ENCODE data around the gene ZBED4.

ZBED4 gene

GRCh38 chr22:49853981-49854831 lies 562 bp downstream of the ZBED4 start:
- DNase-seq: peak; percentile 13

- DNase-seq: no peak
Observed at GRCh38 chr22:49855251-49855911, 1.7 kb downstream of the ZBED4 start.

GRCh38 chr22:49856343-49856742 lies 2.7 kb downstream of the ZBED4 start:
- no peak for DNase-seq

GRCh38 chr22:49856766-49857618 lies 3.3 kb downstream of the ZBED4 start:
- DNase-seq: no peak

- no peak for DNase-seq
Observed at GRCh38 chr22:49858827-49859226, 5.2 kb downstream of the ZBED4 start.

GRCh38 chr22:49861642-49862495 lies 8.2 kb downstream of the ZBED4 start:
- no peak for DNase-seq

- no peak for DNase-seq
Observed at GRCh38 chr22:49862496-49862776, 8.8 kb downstream of the ZBED4 start.

- DNase-seq: no peak
Observed at GRCh38 chr22:49863931-49864330, 10.3 kb downstream of the ZBED4 start.

- no peak for DNase-seq
Observed at GRCh38 chr22:49865156-49865555, 11.5 kb downstream of the ZBED4 start.

GRCh38 chr22:49866134-49866533 lies 12.5 kb downstream of the ZBED4 start:
- DNase-seq: no peak

GRCh38 chr22:49866646-49867045 lies 13.0 kb downstream of the ZBED4 start:
- no peak for DNase-seq

GRCh38 chr22:49867303-49868265 lies 13.9 kb downstream of the ZBED4 start:
- DNase-seq: no peak

GRCh38 chr22:49869086-49869830 lies 15.6 kb downstream of the ZBED4 start:
- no peak for DNase-seq

GRCh38 chr22:49869845-49870712 lies 16.4 kb downstream of the ZBED4 start:
- DNase-seq: no peak

- DNase-seq: no peak
Observed at GRCh38 chr22:49871482-49871881, 17.8 kb downstream of the ZBED4 start.

- no peak for DNase-seq
Observed at GRCh38 chr22:49872347-49872746, 18.7 kb downstream of the ZBED4 start.

- DNase-seq: no peak
Observed at GRCh38 chr22:49873228-49873940, 19.7 kb downstream of the ZBED4 start.

- DNase-seq: no peak
Observed at GRCh38 chr22:49877642-49878041, 24.0 kb downstream of the ZBED4 start.

GRCh38 chr22:49878206-49878605 lies 24.6 kb downstream of the ZBED4 start:
- DNase-seq: no peak
